ENCODE data around the gene NPPB. TPM values are rescaled to one million over a fixed set of nuclear protein-coding genes. Genes with fewer than 3 reads are reported as not detected.

The NPPB gene
- total RNA-seq, 1 experiment from 2014 or later = 0.35 TPM

GRCh38 chr1:11857164-11857851 lies 1.4 kb downstream of the NPPB start:
- DNase-seq = no peak

More at GRCh38 chr1:11857164-11857851, 1.4 kb downstream of the NPPB start:
- no peak overlapping the region for H3T11ph ChIP-seq (ENCODE audit: low read length)
- H3K14ac ChIP-seq (ENCODE audit: insufficient read depth, low read length) = no peak overlapping the region
- no CpG with 5 or more reads among the region's 10 CpGs for WGBS (ENCODE audit: extremely low coverage, insufficient read length, low lambda C conversion rate)
- no peaks in the 10 kb centered on the region for H3K23me2 ChIP-seq (ENCODE audit: insufficient read length, low read depth, low read length, poor library complexity, severe bottlenecking)
- H3K79me1 ChIP-seq (ENCODE audit: insufficient read depth, low read depth, low read length, poor library complexity, severe bottlenecking) = no peaks in the 10 kb centered on the region
- no peaks in the 10 kb centered on the region for H4K20me1 ChIP-seq (ENCODE audit: control insufficient read depth, insufficient read depth, insufficient read length)
- H2BK20ac ChIP-seq (ENCODE audit: low read depth, low read length, poor library complexity, severe bottlenecking) = no peak overlapping the region
- Mint-ChIP-seq H3K9me3 (no peaks in the 10 kb centered on the region), H3K36me3 (ENCODE audit: insufficient read depth in 1 of 3, low read depth in 3 of 3) (no peaks in the 10 kb centered on the region), H3K4me1 (peaks cover 6 to 15% of the 10 kb centered on the region in 2 experiments; a peak in 3 of 4 replicates), H3K27me3 (ENCODE audit: low read depth) (peaks cover 68% of the 10 kb centered on the region), H3K4me3 (no peak overlapping the region), H3K27ac (no peak overlapping the region)
- no peaks in the 10 kb centered on the region for H3K4me1 ChIP-seq (ENCODE audit: insufficient read depth, low read length)
- no peaks in the 10 kb centered on the region for H3K79me2 ChIP-seq (ENCODE audit: insufficient read depth, low read length)
- no peak overlapping the region for H3K18ac ChIP-seq (ENCODE audit: insufficient read length, low read depth, low read length)
- no peak overlapping the region for H2BK15ac ChIP-seq (ENCODE audit: low read depth, low read length)
- H3K56ac ChIP-seq (ENCODE audit: insufficient read length, low read depth, low read length) = no peak overlapping the region
- no peak overlapping the region for H3K9ac ChIP-seq (ENCODE audit: extremely low read depth, insufficient read length, low read length)
- no peak for TF ChIP-seq CTCF (conservative IDR thresholded peaks at IDR 0.05)
- no peak overlapping the region for H2AFZ ChIP-seq (ENCODE audit: low read length)
- no peak overlapping the region for H4K91ac ChIP-seq (ENCODE audit: insufficient read length, low read depth, low read length)
- H2BK5ac ChIP-seq (ENCODE audit: insufficient read length, low read length) = no peak overlapping the region
- no peaks in the 10 kb centered on the region; the same call in 1 of the 2 replicates for H3K27me3 ChIP-seq (ENCODE audit: insufficient read depth, low read length)
- no peak overlapping the region for H2BK120ac ChIP-seq (ENCODE audit: low read depth, low read length, poor library complexity, severe bottlenecking)
- no peak overlapping the region for H4K5ac ChIP-seq (ENCODE audit: insufficient read length, low read depth, low read length)
- H2BK12ac ChIP-seq (ENCODE audit: insufficient read length, low read depth, low read length) = no peak overlapping the region
- H2AK5ac ChIP-seq (ENCODE audit: insufficient read length, low read length) = no peak overlapping the region
- H4K8ac ChIP-seq (replicated peaks; ENCODE audit: insufficient read length, low read depth, low read length) = no peak overlapping the region
- H3K4me2 ChIP-seq (ENCODE audit: insufficient read depth, insufficient read length, low read length) = no peak overlapping the region
- H3K4ac ChIP-seq (ENCODE audit: low read depth, low read length) = no peak overlapping the region
- no peaks in the 10 kb centered on the region for H3K9me3 ChIP-seq (ENCODE audit: control insufficient read depth, low read depth, low read length)
- H3K27ac ChIP-seq (ENCODE audit: insufficient read length, low read depth, low read length) = no peak overlapping the region
- no peak overlapping the region for H3K23ac ChIP-seq (ENCODE audit: insufficient read length, low read depth, low read length)
